Measurements from ENCODE around the gene ANAPC10. TPM values are rescaled to one million over a fixed set of nuclear protein-coding genes. Genes with fewer than 3 reads are reported as not detected.

ANAPC10 gene, protein sequence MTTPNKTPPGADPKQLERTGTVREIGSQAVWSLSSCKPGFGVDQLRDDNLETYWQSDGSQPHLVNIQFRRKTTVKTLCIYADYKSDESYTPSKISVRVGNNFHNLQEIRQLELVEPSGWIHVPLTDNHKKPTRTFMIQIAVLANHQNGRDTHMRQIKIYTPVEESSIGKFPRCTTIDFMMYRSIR
- 23.5 and 25.7 TPM in 2 replicates for total RNA-seq

DNA sequence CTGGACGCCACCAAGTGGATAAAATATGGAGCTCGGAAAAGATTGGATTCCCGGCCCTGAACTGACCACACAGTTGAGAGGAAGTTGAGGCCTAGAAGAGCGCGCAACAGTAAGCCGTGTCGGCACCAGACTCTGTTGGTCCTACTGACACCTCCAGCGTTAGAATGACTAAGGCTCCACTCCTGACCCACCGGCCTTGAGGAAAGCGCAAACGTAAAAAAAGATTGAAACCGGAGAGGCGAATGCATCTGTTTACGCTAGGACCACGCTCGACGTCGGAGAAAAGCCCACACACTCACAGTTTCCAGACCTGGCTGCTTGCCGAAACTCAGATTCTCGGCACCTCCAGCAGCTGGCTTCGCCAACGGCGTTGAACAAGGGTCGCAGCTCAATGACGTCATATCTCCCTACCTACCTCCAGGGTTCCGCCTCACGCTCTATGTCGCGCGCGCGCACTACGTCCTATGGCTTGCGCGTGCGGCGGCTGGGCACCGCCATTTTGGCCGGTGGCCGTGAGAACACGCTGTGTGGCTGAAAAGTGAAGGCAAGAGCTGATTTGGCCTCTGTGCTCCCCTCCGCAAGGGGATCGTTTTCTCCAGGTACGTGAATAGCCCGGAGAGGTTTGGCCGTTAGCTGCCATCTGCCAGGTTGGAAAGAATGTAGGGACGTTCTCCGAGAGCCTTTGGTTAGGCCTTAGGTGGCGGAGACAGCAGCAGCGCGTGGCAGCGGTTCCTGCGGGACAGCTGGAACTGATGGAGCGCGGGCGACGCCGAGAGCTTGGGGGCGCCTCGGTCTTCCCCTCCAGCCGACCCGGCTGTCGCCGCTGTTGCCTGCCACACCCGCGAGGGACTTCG is at the start of gene ANAPC10, which contains the start of gene ABCE1:
TSS of gene ANAPC10 (minus strand) at position 376 of the 854 bp plus-strand sequence. CDS start 2,097 bp downstream, outside the sequence.
TSS of gene ABCE1 (plus strand) at position 491 of the 854 bp plus-strand sequence. CDS start 6,102 bp downstream, outside the sequence.

Other genes with a start within 250 kb of the ANAPC10 start
- gene ABCE1, start 115 bp upstream of the ANAPC10 start, total RNA-seq, result 165 and 206 TPM in 2 replicates
- gene OTUD4, start 82.4 kb upstream of the ANAPC10 start, total RNA-seq, result 36.9 and 38.9 TPM in 2 replicates